ENCODE measurements around the gene ARHGEF16. TPM values are rescaled to one million over a fixed set of nuclear protein-coding genes. Genes with fewer than 3 reads are reported as not detected.

The ARHGEF16 gene
- total RNA-seq, 2 donors from 2014 or later: 47.7 to 64.7 TPM

DNA sequence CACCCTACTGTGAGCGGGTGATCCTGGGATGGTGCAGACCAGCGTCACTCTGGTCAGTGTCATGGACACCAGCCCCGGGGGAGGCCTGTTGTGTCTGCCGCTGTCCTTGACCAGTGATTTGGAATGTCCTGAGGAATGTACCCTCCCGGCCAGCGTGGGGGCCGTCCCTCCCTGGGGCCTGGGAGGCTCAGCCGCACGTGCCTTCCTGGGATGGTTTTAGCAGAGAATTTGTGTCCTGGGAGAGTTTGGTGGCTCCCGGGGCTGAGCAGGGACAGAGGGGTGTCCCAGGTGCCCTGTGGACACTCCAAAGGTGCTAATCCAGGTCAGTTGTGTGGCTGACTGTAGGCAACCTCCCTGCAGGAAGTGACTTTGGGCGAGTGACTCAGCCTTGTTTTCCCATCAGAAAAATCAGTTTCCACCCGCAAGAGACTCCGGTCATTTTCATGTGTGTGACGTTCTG, 6.2 kb downstream of the ARHGEF16 start:
- H3K4me1 Mint-ChIP-seq: peaks cover 6% of the 10 kb centered on the region
- H3K36me3 Mint-ChIP-seq (ENCODE audit: low read depth): peaks cover 36% of the 10 kb centered on the region
- H3K9ac ChIP-seq (ENCODE audit: extremely low read depth, low read length, poor library complexity, severe bottlenecking): no peak overlapping the region
- H3K27me3 ChIP-seq (ENCODE audit: control insufficient read depth, insufficient read depth, low read length, poor library complexity, severe bottlenecking): no peaks in the 10 kb centered on the region
- no peaks in the 10 kb centered on the region for H3K9me3 ChIP-seq (ENCODE audit: control insufficient read depth, low read length)
- TF ChIP-seq, protein P1, sequence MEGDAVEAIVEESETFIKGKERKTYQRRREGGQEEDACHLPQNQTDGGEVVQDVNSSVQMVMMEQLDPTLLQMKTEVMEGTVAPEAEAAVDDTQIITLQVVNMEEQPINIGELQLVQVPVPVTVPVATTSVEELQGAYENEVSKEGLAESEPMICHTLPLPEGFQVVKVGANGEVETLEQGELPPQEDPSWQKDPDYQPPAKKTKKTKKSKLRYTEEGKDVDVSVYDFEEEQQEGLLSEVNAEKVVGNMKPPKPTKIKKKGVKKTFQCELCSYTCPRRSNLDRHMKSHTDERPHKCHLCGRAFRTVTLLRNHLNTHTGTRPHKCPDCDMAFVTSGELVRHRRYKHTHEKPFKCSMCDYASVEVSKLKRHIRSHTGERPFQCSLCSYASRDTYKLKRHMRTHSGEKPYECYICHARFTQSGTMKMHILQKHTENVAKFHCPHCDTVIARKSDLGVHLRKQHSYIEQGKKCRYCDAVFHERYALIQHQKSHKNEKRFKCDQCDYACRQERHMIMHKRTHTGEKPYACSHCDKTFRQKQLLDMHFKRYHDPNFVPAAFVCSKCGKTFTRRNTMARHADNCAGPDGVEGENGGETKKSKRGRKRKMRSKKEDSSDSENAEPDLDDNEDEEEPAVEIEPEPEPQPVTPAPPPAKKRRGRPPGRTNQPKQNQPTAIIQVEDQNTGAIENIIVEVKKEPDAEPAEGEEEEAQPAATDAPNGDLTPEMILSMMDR (conservative IDR thresholded peaks at IDR 0.05): no peak
- H3K9me3 Mint-ChIP-seq: no peaks in the 10 kb centered on the region
- peaks cover 6% of the 10 kb centered on the region for H3K4me1 ChIP-seq (ENCODE audit: control insufficient read depth, insufficient read depth, low read length)
- H3K4me3 Mint-ChIP-seq: no peak overlapping the region
- 82 to 83% methylated on average over 11 to 14 of the region's 14 CpGs for WGBS, 2 experiments (ENCODE audit: insufficient coverage in 1 of 2, insufficient read length in 1 of 2)
- no peak overlapping the region for H3K4me3 ChIP-seq (ENCODE audit: low read length)
- H3K27me3 Mint-ChIP-seq (ENCODE audit: insufficient read depth): peaks cover 1% of the 10 kb centered on the region
- no peak overlapping the region for H3K27ac ChIP-seq (ENCODE audit: low read depth, low read length)
- peaks cover 32% of the 10 kb centered on the region for H3K36me3 ChIP-seq (ENCODE audit: control insufficient read depth, insufficient read depth, low read length)
- DNase-seq: no peak
- H3K27ac Mint-ChIP-seq: peak overlapping the region; percentile 84

DNA sequence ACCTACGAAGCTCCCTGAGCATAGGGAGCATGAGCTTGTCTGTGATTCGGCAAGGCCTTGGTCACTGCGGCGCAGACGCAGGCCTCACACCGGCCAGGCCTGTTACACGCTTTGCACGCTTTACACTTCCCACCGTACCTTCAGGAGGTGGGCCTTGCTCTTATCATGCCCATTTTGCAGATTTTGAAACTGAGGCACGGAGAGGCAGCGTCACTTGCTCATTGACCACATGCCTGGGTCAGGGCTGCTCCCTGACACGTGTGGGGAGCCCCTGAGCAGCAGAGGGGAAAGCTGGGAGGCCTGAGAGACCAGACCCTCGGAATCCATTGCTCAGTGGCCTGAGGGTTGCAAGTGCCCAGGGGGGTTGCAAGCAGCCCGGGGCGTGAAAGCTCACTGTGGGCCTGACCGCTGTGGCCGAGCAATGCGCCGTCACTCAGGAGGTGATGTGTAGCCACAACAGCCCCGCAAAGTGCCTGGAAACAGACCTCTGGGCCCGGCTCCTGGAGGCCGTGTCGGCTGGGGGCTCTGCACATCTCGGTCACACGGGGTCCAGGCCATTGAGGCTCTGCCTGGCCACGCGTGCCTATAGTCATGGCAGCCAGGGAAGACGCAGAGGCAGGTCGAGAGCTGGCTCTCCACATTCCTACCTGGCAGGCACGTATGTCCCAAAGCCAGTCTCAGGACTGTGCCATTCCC, 6.9 kb downstream of the ARHGEF16 start:
- no peak overlapping the region for H3K27ac ChIP-seq (ENCODE audit: low read depth, low read length)
- H3K27me3 Mint-ChIP-seq (ENCODE audit: insufficient read depth): peaks cover 1% of the 10 kb centered on the region
- no peaks in the 10 kb centered on the region for H3K9me3 Mint-ChIP-seq
- TF ChIP-seq, protein P1 (conservative IDR thresholded peaks at IDR 0.05): no peak
- no peak overlapping the region for H3K4me3 ChIP-seq (ENCODE audit: low read length)
- H3K36me3 ChIP-seq (ENCODE audit: control insufficient read depth, insufficient read depth, low read length): peaks cover 32% of the 10 kb centered on the region
- 94 to 96% methylated on average over 29 to 30 of the region's 30 CpGs for WGBS, 2 experiments (ENCODE audit: insufficient coverage in 1 of 2, insufficient read length in 1 of 2)
- no peak overlapping the region for H3K4me3 Mint-ChIP-seq
- H3K36me3 Mint-ChIP-seq (ENCODE audit: low read depth): peaks cover 36% of the 10 kb centered on the region
- no peak overlapping the region for H3K9ac ChIP-seq (ENCODE audit: extremely low read depth, low read length, poor library complexity, severe bottlenecking)
- peak overlapping the region; percentile 84 for H3K27ac Mint-ChIP-seq
- no peaks in the 10 kb centered on the region for H3K27me3 ChIP-seq (ENCODE audit: control insufficient read depth, insufficient read depth, low read length, poor library complexity, severe bottlenecking)
- peaks cover 6% of the 10 kb centered on the region for H3K4me1 Mint-ChIP-seq
- no peak for DNase-seq
- H3K4me1 ChIP-seq (ENCODE audit: control insufficient read depth, insufficient read depth, low read length): no peaks in the 10 kb centered on the region
- no peaks in the 10 kb centered on the region for H3K9me3 ChIP-seq (ENCODE audit: control insufficient read depth, low read length)

GRCh38 chr1:3461934-3462275, 7.4 kb downstream of the ARHGEF16 start:
- Histone ChIP-seq H3K4me3 (ENCODE audit: low read length) (no peak overlapping the region), H3K36me3 (ENCODE audit: control insufficient read depth, insufficient read depth, low read length) (peaks cover 32% of the 10 kb centered on the region), H3K4me1 (ENCODE audit: control insufficient read depth, insufficient read depth, low read length) (no peaks in the 10 kb centered on the region), H3K9me3 (ENCODE audit: control insufficient read depth, low read length) (no peaks in the 10 kb centered on the region), H3K27ac (ENCODE audit: low read depth, low read length) (no peak overlapping the region), H3K9ac (ENCODE audit: extremely low read depth, low read length, poor library complexity, severe bottlenecking) (no peak overlapping the region), H3K27me3 (ENCODE audit: control insufficient read depth, insufficient read depth, low read length, poor library complexity, severe bottlenecking) (no peaks in the 10 kb centered on the region)
- 93 to 94% methylated on average over 3 to 13 of the region's 13 CpGs for WGBS, 2 experiments (ENCODE audit: insufficient coverage in 1 of 2, insufficient read length in 1 of 2)
- Mint-ChIP-seq H3K36me3 (ENCODE audit: low read depth) (peaks cover 37% of the 10 kb centered on the region), H3K4me1 (peaks cover 6% of the 10 kb centered on the region), H3K4me3 (no peak overlapping the region), H3K27ac (no peak overlapping the region), H3K27me3 (ENCODE audit: insufficient read depth) (peaks cover 1% of the 10 kb centered on the region), H3K9me3 (no peaks in the 10 kb centered on the region)
- no peak for DNase-seq
- TF ChIP-seq, protein P1 (conservative IDR thresholded peaks at IDR 0.05): no peak

All from endodermal cell (in vitro differentiated cells).